ENCODE results near the gene JARID2. TPM values are rescaled to one million over a fixed set of nuclear protein-coding genes. Genes with fewer than 3 reads are reported as not detected.

The JARID2 gene
- total RNA-seq, 2 donors from 2014 or later = 8.3 to 12.8 TPM

DNA sequence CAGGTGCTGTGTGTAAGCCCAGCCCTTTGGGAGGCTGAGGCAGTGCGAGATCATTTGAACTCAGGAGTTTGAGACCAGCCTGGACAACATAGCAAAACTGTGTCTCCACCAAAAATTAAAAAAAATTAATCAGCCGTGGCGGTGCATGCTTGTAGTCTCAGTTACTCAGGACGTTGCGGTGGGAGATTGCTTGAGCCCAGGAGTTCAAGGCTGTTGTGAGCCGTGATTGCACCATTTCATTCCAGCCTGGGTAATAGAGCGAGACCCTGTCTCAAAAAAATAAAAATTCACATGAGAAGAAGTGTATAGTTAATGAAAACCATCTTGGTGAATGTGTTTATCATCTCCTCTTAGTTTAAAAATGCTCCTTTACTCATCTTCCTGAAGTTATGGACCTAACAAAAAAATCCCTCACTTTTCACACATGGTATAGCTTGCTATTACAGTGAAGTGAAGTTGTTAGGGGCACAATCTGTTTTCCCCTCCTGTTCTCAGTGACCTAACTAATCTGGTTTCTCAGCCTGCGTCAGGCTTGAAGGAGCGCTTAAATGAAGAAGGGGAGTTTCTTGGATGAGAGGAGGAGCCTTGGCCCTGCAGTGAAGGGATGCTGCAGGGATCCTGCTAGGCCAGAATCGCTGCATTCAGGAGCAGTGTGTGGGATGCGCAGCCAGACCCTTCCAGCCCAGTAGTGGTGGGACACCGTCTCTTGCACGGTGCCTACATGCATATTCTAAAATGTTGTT is 45.3 kb downstream of the JARID2 start:
- Histone ChIP-seq H3K9me3 (no peaks in the 10 kb centered on the region), H3K36me3 (no peaks in the 10 kb centered on the region), H3K4me3 (no peak overlapping the region), H3K27ac (no peak overlapping the region), H3K4me1 (ENCODE audit: control insufficient read depth in 1 of 2, low read depth in 2 of 2) (peaks cover 0 to 5% of the 10 kb centered on the region in 2 donors), H3K27me3 (replicated peaks; ENCODE audit: insufficient read depth) (no peaks in the 10 kb centered on the region)
- ATAC-seq (ENCODE audit: insufficient number of reproducible peaks, low FRiP score, low read depth) (no peak), DNase-seq (ENCODE audit: low spot score) (no peak)
- TF ChIP-seq, protein P1, sequence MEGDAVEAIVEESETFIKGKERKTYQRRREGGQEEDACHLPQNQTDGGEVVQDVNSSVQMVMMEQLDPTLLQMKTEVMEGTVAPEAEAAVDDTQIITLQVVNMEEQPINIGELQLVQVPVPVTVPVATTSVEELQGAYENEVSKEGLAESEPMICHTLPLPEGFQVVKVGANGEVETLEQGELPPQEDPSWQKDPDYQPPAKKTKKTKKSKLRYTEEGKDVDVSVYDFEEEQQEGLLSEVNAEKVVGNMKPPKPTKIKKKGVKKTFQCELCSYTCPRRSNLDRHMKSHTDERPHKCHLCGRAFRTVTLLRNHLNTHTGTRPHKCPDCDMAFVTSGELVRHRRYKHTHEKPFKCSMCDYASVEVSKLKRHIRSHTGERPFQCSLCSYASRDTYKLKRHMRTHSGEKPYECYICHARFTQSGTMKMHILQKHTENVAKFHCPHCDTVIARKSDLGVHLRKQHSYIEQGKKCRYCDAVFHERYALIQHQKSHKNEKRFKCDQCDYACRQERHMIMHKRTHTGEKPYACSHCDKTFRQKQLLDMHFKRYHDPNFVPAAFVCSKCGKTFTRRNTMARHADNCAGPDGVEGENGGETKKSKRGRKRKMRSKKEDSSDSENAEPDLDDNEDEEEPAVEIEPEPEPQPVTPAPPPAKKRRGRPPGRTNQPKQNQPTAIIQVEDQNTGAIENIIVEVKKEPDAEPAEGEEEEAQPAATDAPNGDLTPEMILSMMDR (IDR thresholded peaks at IDR 0.05) = no peak

DNA sequence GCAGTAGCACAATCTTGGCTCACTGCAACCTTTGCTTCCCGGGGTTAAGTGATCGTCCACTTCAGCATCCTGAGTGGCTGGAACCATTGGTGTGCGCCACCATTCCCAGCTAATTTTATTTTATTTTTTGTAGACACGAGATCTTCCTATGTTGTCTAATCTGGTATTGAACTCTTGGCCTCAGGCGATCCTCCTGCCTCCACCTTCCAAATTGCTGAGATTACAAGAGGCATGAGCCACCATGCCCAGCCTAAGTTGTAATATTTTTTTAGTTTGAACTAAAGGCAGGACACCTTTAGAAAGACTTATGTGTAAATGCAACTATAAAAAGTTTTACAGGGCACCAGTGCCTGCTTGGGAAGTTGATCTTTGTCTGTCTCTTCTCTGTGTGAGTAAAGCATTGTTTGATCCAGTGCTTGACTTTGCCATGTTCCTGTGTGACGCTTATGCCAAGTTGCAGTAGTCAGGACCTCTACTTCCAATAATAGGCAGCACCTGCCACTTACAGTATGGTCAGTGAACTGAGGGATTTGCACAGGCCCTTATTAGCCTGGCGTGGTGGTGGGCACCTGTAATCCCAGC is 46.9 kb downstream of the JARID2 start:
- Histone ChIP-seq H3K4me1 (ENCODE audit: control insufficient read depth in 1 of 2, low read depth in 2 of 2) (peaks cover 0 to 12% of the 10 kb centered on the region in 2 donors), H3K27ac (no peak overlapping the region)

DNA sequence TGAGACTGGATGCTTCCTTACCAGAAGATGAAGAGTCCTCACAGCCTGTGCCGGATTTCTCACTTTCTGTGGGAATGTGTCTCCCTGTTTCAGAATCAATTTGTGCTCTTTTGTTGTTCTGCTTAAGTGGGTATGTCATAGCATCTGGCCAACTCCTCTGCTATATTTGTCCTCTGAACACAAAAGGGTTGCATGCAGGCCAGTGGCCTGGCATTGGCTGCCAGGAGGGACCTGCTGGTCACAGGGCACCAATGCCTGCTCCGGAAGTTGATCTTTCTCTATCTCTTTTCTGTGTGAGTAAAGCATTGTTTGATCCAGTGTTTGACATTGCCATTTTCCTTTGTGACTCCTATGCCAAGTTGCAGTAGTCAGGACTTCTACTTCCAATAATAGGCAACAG is 47.8 kb downstream of the JARID2 start:
- Histone ChIP-seq H3K4me3 (no peak overlapping the region), H3K36me3 (no peaks in the 10 kb centered on the region), H3K4me1 (ENCODE audit: control insufficient read depth in 1 of 2, low read depth in 2 of 2) (peaks cover 7 to 16% of the 10 kb centered on the region in 2 donors), H3K9me3 (no peaks in the 10 kb centered on the region), H3K27me3 (replicated peaks; ENCODE audit: insufficient read depth) (no peaks in the 10 kb centered on the region), H3K27ac (no peak overlapping the region)
- ATAC-seq (ENCODE audit: insufficient number of reproducible peaks, low FRiP score, low read depth) (no peak), DNase-seq (ENCODE audit: low spot score) (no peak)
- TF ChIP-seq, protein P1 (IDR thresholded peaks at IDR 0.05) = no peak

More for the DNA sequence above, 46.9 kb downstream of the JARID2 start:
- DNase-seq (ENCODE audit: low spot score) (no peak), ATAC-seq (ENCODE audit: insufficient number of reproducible peaks, low FRiP score, low read depth) (no peak)
- no peak overlapping the region for H3K4me3 ChIP-seq
- TF ChIP-seq, protein P1 (IDR thresholded peaks at IDR 0.05) = no peak
- no peaks in the 10 kb centered on the region for H3K9me3 ChIP-seq
- H3K27me3 ChIP-seq (replicated peaks; ENCODE audit: insufficient read depth) = no peaks in the 10 kb centered on the region
- H3K36me3 ChIP-seq = no peaks in the 10 kb centered on the region

DNA sequence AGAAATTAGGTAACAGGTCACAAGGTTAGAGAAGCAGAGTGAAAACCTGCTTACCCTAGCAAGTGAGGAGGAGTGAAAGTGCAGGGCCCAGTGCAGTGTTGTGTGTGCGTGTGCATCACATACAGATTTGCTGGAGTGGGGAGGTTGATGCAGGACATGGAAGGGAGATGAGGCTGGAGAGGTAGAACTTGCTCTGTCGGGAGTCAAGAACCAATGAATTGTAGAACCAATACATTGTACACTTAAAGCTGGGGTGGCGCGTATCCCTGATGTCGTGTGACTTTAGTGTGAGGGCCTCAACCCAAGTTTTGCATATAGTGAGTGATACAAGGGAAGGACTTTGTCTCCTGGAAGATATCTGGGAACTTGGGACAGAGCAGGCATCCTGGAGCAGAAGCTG is 48.6 kb downstream of the JARID2 start:
- TF ChIP-seq, protein P1 (IDR thresholded peaks at IDR 0.05) = no peak
- no peaks in the 10 kb centered on the region for H3K9me3 ChIP-seq
- H3K36me3 ChIP-seq = no peaks in the 10 kb centered on the region
- no peak overlapping the region for H3K27ac ChIP-seq
- no peak for ATAC-seq (ENCODE audit: insufficient number of reproducible peaks, low FRiP score, low read depth)
- no peaks in the 10 kb centered on the region for H3K27me3 ChIP-seq (replicated peaks; ENCODE audit: insufficient read depth)
- H3K4me1 ChIP-seq (ENCODE audit: control insufficient read depth in 1 of 2, low read depth in 2 of 2) = peaks cover 8 to 14% of the 10 kb centered on the region in 2 donors
- H3K4me3 ChIP-seq = no peak overlapping the region
- no peak for DNase-seq (ENCODE audit: low spot score)

DNA sequence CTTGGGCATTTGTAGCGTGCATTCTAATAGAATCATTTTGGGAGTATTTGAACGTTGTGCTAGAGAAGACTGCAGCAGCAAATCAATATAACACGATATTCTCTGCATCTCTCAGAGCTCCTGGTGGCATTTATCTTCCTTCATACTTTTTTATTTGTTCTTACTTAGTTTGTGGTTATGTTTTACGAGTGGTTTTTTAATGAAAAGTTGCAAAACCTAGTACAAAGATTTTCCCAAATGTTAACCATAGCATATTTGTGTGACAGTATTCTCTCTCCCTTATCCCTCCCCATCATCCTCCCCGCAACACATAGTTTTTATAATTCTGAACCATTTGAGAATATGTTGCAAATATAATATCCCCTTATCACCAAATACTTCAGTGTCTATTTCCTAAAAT is 50.4 kb downstream of the JARID2 start:
- Histone ChIP-seq H3K27me3 (replicated peaks; ENCODE audit: insufficient read depth) (no peaks in the 10 kb centered on the region), H3K9me3 (no peaks in the 10 kb centered on the region), H3K4me3 (no peak overlapping the region), H3K4me1 (ENCODE audit: control insufficient read depth in 1 of 2, low read depth in 2 of 2) (peaks cover 8 to 21% of the 10 kb centered on the region in 2 donors), H3K27ac (no peak overlapping the region), H3K36me3 (no peaks in the 10 kb centered on the region)
- ATAC-seq (ENCODE audit: insufficient number of reproducible peaks, low FRiP score, low read depth) (no peak), DNase-seq (ENCODE audit: low spot score) (no peak)
- TF ChIP-seq, protein P1 (IDR thresholded peaks at IDR 0.05) = no peak

Measured in thoracic aorta (tissue), 2 donors.